T-cell (primary cell): Measurements from ENCODE around the gene ETNPPL. TPM values are rescaled to one million over a fixed set of nuclear protein-coding genes. Genes with fewer than 3 reads are reported as not detected.

Source experiments
- ATAC-seq, 4 experiments: fragments of 200-7000 bp in 3 of 4; fragments of 150-1000 bp in 1 of 4; cut with Tn5 transposase; replicated peaks in 1 of 4; 1 replicate in 3 of 4; 2 replicates in 1 of 4; pipeline ENCODE4 v1.10.0; 2021; ENCODE audit warnings: moderate library complexity in 3 of 4, mild to moderate bottlenecking in 2 of 4, moderate number of reproducible peaks in 1 of 4
- CTCF ChIA-PET, 2 donors: fragments of 300-600 bp; sonication (Branson Sonifier 250); formaldehyde crosslinking; loops; one replicate each; lab custom pipeline; 2022; ENCODE audit warnings: antibody characterized with exemption in 2 of 2; lab: Charles Lee
- POLR2A ChIA-PET, 2 donors: fragments of 300-600 bp; sonication (Branson Sonifier 250); formaldehyde crosslinking; loops; one replicate each; lab custom pipeline; 2022; ENCODE audit warnings: antibody characterized with exemption in 2 of 2; lab: Charles Lee
- DNase-seq, 35 experiments: peaks; one replicate each; pipeline versions ENCODE4 v3.0.0 to v3.0.0-alpha.2; 2013 to 2023
- H3K27ac ChIP-seq: one replicate; pipeline ENCODE4 v1.5.1; 2013; ENCODE audit warnings: low read length
- H3K27me3 ChIP-seq, 2 experiments: replicated peaks in 1 of 2; 1 replicate in 1 of 2; 2 replicates in 1 of 2; pipeline versions ENCODE4 v1.6.1 to v1.7.0; 2013; ENCODE audit warnings: low read length in 1 of 2, mixed read lengths in 1 of 2; ENCODE audit not compliant: control insufficient read depth in 2 of 2, insufficient read depth in 2 of 2; ENCODE audit errors: extremely low read depth in 1 of 2
- H3K36me3 ChIP-seq, 2 donors: 1 replicate in 1 of 2; 2 replicates in 1 of 2; pipeline versions ENCODE4 v1.6.1 to v1.7.0; 2013; ENCODE audit warnings: low read length in 1 of 2; ENCODE audit not compliant: control insufficient read depth in 2 of 2, insufficient read depth in 1 of 2; ENCODE audit errors: extremely low read depth in 1 of 2
- H3K4me1 ChIP-seq, 2 experiments: 1 replicate in 1 of 2; 2 replicates in 1 of 2; pipeline versions ENCODE4 v1.6.1 to v1.7.0; 2013; ENCODE audit warnings: low read length in 2 of 2, mixed read lengths in 1 of 2; ENCODE audit not compliant: insufficient read depth in 2 of 2, control insufficient read depth in 1 of 2; ENCODE audit errors: extremely low read depth in 1 of 2
- H3K4me3 ChIP-seq, 2 donors: 1 replicate in 1 of 2; 2 replicates in 1 of 2; pipeline versions ENCODE4 v1.5.1 to v1.7.0; 2013; ENCODE audit warnings: mild to moderate bottlenecking in 2 of 2, low read length in 1 of 2, moderate library complexity in 1 of 2; ENCODE audit not compliant: control insufficient read depth in 1 of 2; ENCODE audit errors: extremely low read depth in 1 of 2
- H3K9me3 ChIP-seq: 2 replicates; pipeline ENCODE4 v1.7.0; 2013
- H3K27ac Mint-ChIP-seq, 2 donors: one replicate each; pipeline ENCODE4 v1.8.0; 2020 to 2021; ENCODE audit warnings: mild to moderate bottlenecking in 2 of 2, mixed read lengths in 2 of 2
- H3K27me3 Mint-ChIP-seq, 2 donors: one replicate each; pipeline ENCODE4 v1.8.0; 2021 to 2022; ENCODE audit warnings: mixed read lengths in 2 of 2
- H3K36me3 Mint-ChIP-seq: one replicate; pipeline ENCODE4 v1.8.0; 2021; ENCODE audit warnings: mixed read lengths
- H3K4me1 Mint-ChIP-seq, 3 donors: one replicate each; pipeline ENCODE4 v1.8.0; 2020 to 2022; ENCODE audit warnings: mixed read lengths in 3 of 3, mild to moderate bottlenecking in 1 of 3
- H3K4me3 Mint-ChIP-seq, 3 donors: one replicate each; pipeline ENCODE4 v1.8.0; 2020 to 2022; ENCODE audit warnings: mild to moderate bottlenecking in 3 of 3, mixed read lengths in 3 of 3, moderate library complexity in 3 of 3
- H3K9me3 Mint-ChIP-seq, 3 donors: one replicate each; pipeline ENCODE4 v1.8.0; 2020 to 2022; ENCODE audit warnings: mixed read lengths in 3 of 3
- WGBS: methylation state at CpG from one replicate; pipeline ENCODE4 v1.1.5; 2013; ENCODE audit warnings: missing lambda C conversion rate; ENCODE audit not compliant: insufficient coverage; 5-methylcytosine and 5-hydroxymethylcytosine counted together
- total RNA-seq, 35 experiments: library from RNA in 6 of 35; stranded (reverse) in 6 of 35; fragments of 120-200 nt in 1 of 35; gene quantifications; one replicate each; pipeline versions ENCODE4 v1.2.1 to v1.2.4 and lab custom pipeline; 2013 to 2026

The ETNPPL gene
- total RNA-seq, 5 donors from 2014 or later (not counting 1 experiment from before 2014, with no cell fraction given): 0.13 TPM; not detected in 4

DNA sequence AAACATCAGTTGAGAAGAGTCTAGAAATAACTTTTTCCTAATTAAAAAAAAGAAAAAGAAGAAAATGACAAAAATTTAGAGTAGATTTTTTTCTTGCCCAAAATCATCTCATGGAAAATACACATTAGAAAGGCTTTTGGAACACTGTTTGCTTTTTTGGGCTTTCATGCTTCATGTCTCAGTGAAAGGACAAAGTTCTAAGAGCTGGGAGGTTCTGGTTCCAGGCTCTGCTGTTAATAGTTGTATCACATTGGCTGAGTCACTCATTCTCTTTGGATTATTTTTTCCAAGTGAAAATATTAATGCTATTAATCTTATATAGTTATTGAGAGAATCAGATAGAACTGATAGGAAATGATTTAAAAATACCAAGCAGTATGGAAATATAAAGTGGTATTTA, 32.9 kb upstream of the ETNPPL start:
- H3K9me3 Mint-ChIP-seq: no peaks in the 10 kb centered on the region
- H3K4me1 Mint-ChIP-seq: no peaks in the 10 kb centered on the region
- Histone ChIP-seq H3K27me3 (peaks cover 0 to 3% of the 10 kb centered on the region in 2 experiments), H3K36me3 (no peaks in the 10 kb centered on the region), H3K4me1 (no peaks in the 10 kb centered on the region), H3K9me3 (no peaks in the 10 kb centered on the region), H3K4me3 (no peak overlapping the region), H3K27ac (no peak overlapping the region)
- CTCF ChIA-PET: no interaction called here
- DNase-seq: no peak
- no peak overlapping the region for H3K4me3 Mint-ChIP-seq
- POLR2A ChIA-PET: no interaction called here
- H3K27me3 Mint-ChIP-seq: no peaks in the 10 kb centered on the region
- no peak overlapping the region for H3K27ac Mint-ChIP-seq
- no peak for ATAC-seq
- no peaks in the 10 kb centered on the region for H3K36me3 Mint-ChIP-seq

DNA sequence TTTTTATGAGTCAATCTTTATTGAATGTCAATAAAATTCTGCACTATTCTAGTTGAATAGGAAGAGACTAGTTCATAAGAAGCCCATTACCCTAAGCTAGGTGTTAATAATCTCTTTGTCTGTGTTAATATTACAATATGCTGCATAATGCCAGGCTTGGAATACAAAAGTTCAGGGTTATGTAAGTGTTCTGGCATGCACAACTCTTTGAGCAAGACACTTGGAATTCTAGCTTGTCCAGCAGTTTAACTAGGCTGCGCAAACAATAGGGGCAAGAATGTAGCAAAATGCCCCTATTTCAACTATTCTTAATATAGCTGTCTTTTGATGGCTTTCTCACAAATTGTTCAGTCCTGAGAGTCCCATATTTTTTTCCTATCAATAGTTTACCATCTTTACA, 31.3 kb upstream of the ETNPPL start:
- Histone ChIP-seq H3K9me3 (no peaks in the 10 kb centered on the region), H3K4me1 (no peaks in the 10 kb centered on the region), H3K27ac (no peak overlapping the region), H3K4me3 (no peak overlapping the region), H3K27me3 (peaks cover 0 to 3% of the 10 kb centered on the region in 2 experiments), H3K36me3 (no peaks in the 10 kb centered on the region)
- H3K9me3 Mint-ChIP-seq: no peaks in the 10 kb centered on the region
- H3K4me3 Mint-ChIP-seq: no peak overlapping the region
- ChIA-PET CTCF (no interaction called here), POLR2A (no interaction called here)
- ATAC-seq: no peak
- no peaks in the 10 kb centered on the region for H3K4me1 Mint-ChIP-seq
- H3K36me3 Mint-ChIP-seq: no peaks in the 10 kb centered on the region
- DNase-seq: no peak
- H3K27me3 Mint-ChIP-seq: no peaks in the 10 kb centered on the region
- no peak overlapping the region for H3K27ac Mint-ChIP-seq
- no CpG with 5 or more reads among the region's 1 CpG for WGBS

DNA sequence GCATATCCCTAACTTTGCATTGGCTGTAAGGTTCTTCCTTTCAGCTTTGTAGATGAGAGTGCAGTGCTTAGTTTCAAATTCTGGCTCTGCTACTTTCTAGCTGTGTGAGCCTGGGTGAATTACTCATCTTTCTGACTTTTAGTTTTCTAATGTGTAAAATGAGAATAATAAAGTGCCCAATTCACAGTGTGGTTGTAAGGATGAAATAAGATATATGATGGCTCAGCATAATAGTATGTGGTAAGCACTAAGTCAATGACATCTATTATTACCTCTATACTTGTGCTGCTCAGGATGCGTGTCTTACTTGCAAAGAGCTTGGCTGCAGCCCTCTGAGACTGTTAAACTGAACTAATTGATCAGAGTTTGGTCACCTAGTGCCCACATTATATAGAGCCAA, 30.6 kb upstream of the ETNPPL start:
- Histone ChIP-seq H3K36me3 (no peaks in the 10 kb centered on the region), H3K9me3 (no peaks in the 10 kb centered on the region), H3K4me1 (no peaks in the 10 kb centered on the region), H3K27ac (no peak overlapping the region), H3K4me3 (no peak overlapping the region), H3K27me3 (peaks cover 0 to 3% of the 10 kb centered on the region in 2 experiments)
- no peak overlapping the region for H3K27ac Mint-ChIP-seq
- no peaks in the 10 kb centered on the region for H3K27me3 Mint-ChIP-seq
- no peaks in the 10 kb centered on the region for H3K4me1 Mint-ChIP-seq
- no peaks in the 10 kb centered on the region for H3K9me3 Mint-ChIP-seq
- ChIA-PET POLR2A (no interaction called here), CTCF (no interaction called here)
- H3K4me3 Mint-ChIP-seq: no peak overlapping the region
- ATAC-seq (no peak), DNase-seq (no peak)
- H3K36me3 Mint-ChIP-seq: no peaks in the 10 kb centered on the region
- no CpG with 5 or more reads among the region's 1 CpG for WGBS

DNA sequence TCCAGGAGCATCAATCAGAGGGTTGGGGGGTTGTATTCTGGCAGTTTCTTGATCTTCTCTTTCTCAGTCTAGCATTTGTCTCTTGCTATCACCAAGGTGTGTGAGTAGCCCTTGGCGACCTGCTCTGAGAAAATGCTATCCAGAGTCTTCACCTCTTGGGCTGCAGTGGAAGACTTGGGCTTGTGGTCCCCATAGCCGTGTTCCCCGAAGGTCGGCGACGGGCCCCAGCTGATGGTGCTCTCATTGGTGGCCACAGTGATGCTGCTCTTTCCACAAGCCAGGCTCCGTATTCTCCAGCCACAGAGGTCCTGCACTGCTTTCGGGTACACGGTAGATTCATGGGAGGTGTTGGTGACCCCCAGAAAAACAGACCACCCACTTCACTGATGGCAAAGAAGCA, 25.9 kb upstream of the ETNPPL start:
- POLR2A ChIA-PET: interaction anchor here in 1 of 2 donors (0.6 kb wide), 1 partner anchor 13 kb away, joined by 4 read pairs; no protein-coding TSS in a partner anchor

DNA sequence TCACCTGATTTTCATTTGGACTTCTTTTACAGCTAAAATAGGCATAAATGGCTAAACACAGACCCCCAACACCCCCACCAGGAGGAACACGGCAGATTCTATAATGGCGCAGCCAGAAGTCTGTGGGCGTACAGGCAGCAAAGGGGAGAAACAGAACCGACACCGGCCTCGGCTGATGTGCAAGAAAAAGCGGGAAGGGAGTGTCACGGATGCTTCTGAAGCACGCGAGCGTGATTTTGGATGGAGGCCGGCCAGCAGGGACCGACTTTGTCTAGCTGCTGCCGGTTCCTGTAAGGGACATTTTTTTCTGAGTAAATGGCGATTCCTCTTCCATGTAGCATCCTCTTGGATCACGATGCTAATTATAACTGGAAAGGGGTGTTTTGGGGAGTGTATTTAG, 24.9 kb upstream of the ETNPPL start:
- peaks cover 0 to 2% of the 10 kb centered on the region in 2 experiments for H3K27me3 ChIP-seq
- no peak overlapping the region for H3K4me3 ChIP-seq
- H3K36me3 Mint-ChIP-seq: no peaks in the 10 kb centered on the region
- H3K9me3 ChIP-seq: no peaks in the 10 kb centered on the region
- H3K27ac Mint-ChIP-seq: no peak overlapping the region
- ATAC-seq (no peak), DNase-seq (no peak)
- no peaks in the 10 kb centered on the region for H3K36me3 ChIP-seq
- no peaks in the 10 kb centered on the region for H3K4me1 Mint-ChIP-seq
- H3K4me1 ChIP-seq: no peaks in the 10 kb centered on the region
- POLR2A ChIA-PET: no interaction called here
- CTCF ChIA-PET: no interaction called here
- no peaks in the 10 kb centered on the region for H3K9me3 Mint-ChIP-seq
- H3K4me3 Mint-ChIP-seq: no peak overlapping the region
- H3K27ac ChIP-seq: no peak overlapping the region
- H3K27me3 Mint-ChIP-seq: no peaks in the 10 kb centered on the region
- WGBS: 93% methylated on average over 14 of the region's 16 CpGs

More for the DNA sequence above, 25.9 kb upstream of the ETNPPL start:
- 92% methylated on average over 8 of the region's 9 CpGs for WGBS
- Histone ChIP-seq H3K36me3 (no peaks in the 10 kb centered on the region), H3K9me3 (no peaks in the 10 kb centered on the region), H3K27me3 (peaks cover 0 to 2% of the 10 kb centered on the region in 2 experiments), H3K27ac (no peak overlapping the region), H3K4me3 (no peak overlapping the region), H3K4me1 (no peaks in the 10 kb centered on the region)
- CTCF ChIA-PET: no interaction called here
- DNase-seq: no peak
- Mint-ChIP-seq H3K27me3 (no peaks in the 10 kb centered on the region), H3K4me3 (no peak overlapping the region), H3K36me3 (no peaks in the 10 kb centered on the region), H3K27ac (no peak overlapping the region), H3K9me3 (no peaks in the 10 kb centered on the region), H3K4me1 (no peaks in the 10 kb centered on the region)
- no peak for ATAC-seq

GRCh38 chr4:108787106-108787505, 24.3 kb upstream of the ETNPPL start:
- WGBS: 88% methylated on average over 14 of the region's 14 CpGs
- no peak overlapping the region for H3K27ac ChIP-seq
- H3K4me1 ChIP-seq: no peaks in the 10 kb centered on the region
- Mint-ChIP-seq H3K27me3 (peaks cover 0 to 3% of the 10 kb centered on the region in 2 donors), H3K36me3 (no peaks in the 10 kb centered on the region), H3K27ac (no peak overlapping the region), H3K9me3 (no peaks in the 10 kb centered on the region), H3K4me3 (no peak overlapping the region), H3K4me1 (no peaks in the 10 kb centered on the region)
- DNase-seq (no peak), ATAC-seq (no peak)
- H3K4me3 ChIP-seq: no peak overlapping the region
- H3K27me3 ChIP-seq: peaks cover 0 to 2% of the 10 kb centered on the region in 2 experiments
- ChIA-PET POLR2A (no interaction called here), CTCF (no interaction called here)
- H3K36me3 ChIP-seq: no peaks in the 10 kb centered on the region
- H3K9me3 ChIP-seq: no peaks in the 10 kb centered on the region

GRCh38 chr4:108786351-108786750, 23.5 kb upstream of the ETNPPL start:
- Mint-ChIP-seq H3K27ac (no peak overlapping the region), H3K4me1 (no peaks in the 10 kb centered on the region), H3K36me3 (no peaks in the 10 kb centered on the region), H3K27me3 (peaks cover 0 to 3% of the 10 kb centered on the region in 2 donors), H3K4me3 (no peak overlapping the region), H3K9me3 (no peaks in the 10 kb centered on the region)
- POLR2A ChIA-PET: no interaction called here
- no peaks in the 10 kb centered on the region for H3K9me3 ChIP-seq
- CTCF ChIA-PET: no interaction called here
- no peak overlapping the region for H3K4me3 ChIP-seq
- H3K27ac ChIP-seq: no peak overlapping the region
- H3K4me1 ChIP-seq: no peaks in the 10 kb centered on the region
- 83% methylated on average over 7 of the region's 8 CpGs for WGBS
- no peaks in the 10 kb centered on the region for H3K36me3 ChIP-seq
- ATAC-seq: no peak
- peaks cover 0 to 2% of the 10 kb centered on the region in 2 experiments for H3K27me3 ChIP-seq
- no peak for DNase-seq
